Chondrocyte (in vitro differentiated cells): ENCODE results near the gene ATXN7L1. TPM values are rescaled to one million over a fixed set of nuclear protein-coding genes. Genes with fewer than 3 reads are reported as not detected.

Source experiments
- DNase-seq: peaks from one replicate; pipeline ENCODE4 v3.0.0; 2021; ENCODE audit warnings: mixed read lengths, low spot score
- H3K27ac Mint-ChIP-seq: one replicate; pipeline ENCODE4 v1.8.0; 2021; ENCODE audit warnings: mild to moderate bottlenecking, moderate library complexity, mixed read lengths; ENCODE audit not compliant: unreplicated experiment
- H3K27me3 Mint-ChIP-seq: 2 replicates; pipeline ENCODE4 v1.8.0; 2021; ENCODE audit warnings: low read depth, mixed read lengths
- H3K36me3 Mint-ChIP-seq: 2 replicates; pipeline ENCODE4 v1.8.0; 2021; ENCODE audit warnings: low read depth, mixed read lengths
- H3K4me1 Mint-ChIP-seq: 2 replicates; pipeline ENCODE4 v1.8.0; 2021; ENCODE audit warnings: low read depth, mild to moderate bottlenecking, mixed read lengths
- H3K4me3 Mint-ChIP-seq: one replicate; pipeline ENCODE4 v1.8.0; 2021; ENCODE audit warnings: mild to moderate bottlenecking, moderate library complexity, mixed read lengths; ENCODE audit not compliant: unreplicated experiment
- H3K9me3 Mint-ChIP-seq: 2 replicates; pipeline ENCODE4 v1.8.0; 2021; ENCODE audit warnings: low read depth, mixed read lengths
- CTCF ChIP-seq: fragments of 200-600 bp; sonication (generic); IDR thresholded peaks from 2 replicates; pipeline ENCODE4 v1.5.0; 2021; ENCODE audit warnings: antibody characterized with exemption, mild to moderate bottlenecking, moderate library complexity
- total RNA-seq: library from RNA; stranded (reverse); gene quantifications from 3 replicates; pipeline ENCODE4 v1.2.1, GENCODE V29; 2021

The ATXN7L1 gene
- total RNA-seq, 1 donor from 2014 or later: 6.4 TPM

- no peak overlapping the region for H3K4me3 Mint-ChIP-seq
- H3K27ac Mint-ChIP-seq: no peak overlapping the region
- peaks cover 12% of the 10 kb centered on the region for H3K36me3 Mint-ChIP-seq
- H3K9me3 Mint-ChIP-seq: no peaks in the 10 kb centered on the region
- H3K27me3 Mint-ChIP-seq: no peaks in the 10 kb centered on the region
- no peak for TF ChIP-seq CTCF
- no peak for DNase-seq
- H3K4me1 Mint-ChIP-seq: peaks cover 8% of the 10 kb centered on the region
These were observed 256.8 kb downstream of the ATXN7L1 start for GRCh38 chr7:105619590-105619989.

- TF ChIP-seq CTCF: no peak
- H3K36me3 Mint-ChIP-seq: peaks cover 11% of the 10 kb centered on the region
- H3K27ac Mint-ChIP-seq: no peak overlapping the region
- peaks cover 8% of the 10 kb centered on the region for H3K4me1 Mint-ChIP-seq
- DNase-seq: no peak
- no peaks in the 10 kb centered on the region for H3K9me3 Mint-ChIP-seq
- H3K27me3 Mint-ChIP-seq: no peaks in the 10 kb centered on the region
- no peak overlapping the region for H3K4me3 Mint-ChIP-seq
These were observed 258.4 kb downstream of the ATXN7L1 start for GRCh38 chr7:105618016-105618296.

- no peak for TF ChIP-seq CTCF
- H3K4me1 Mint-ChIP-seq: peaks cover 8% of the 10 kb centered on the region
- H3K9me3 Mint-ChIP-seq: no peaks in the 10 kb centered on the region
- H3K27me3 Mint-ChIP-seq: no peaks in the 10 kb centered on the region
- no peak overlapping the region for H3K27ac Mint-ChIP-seq
- DNase-seq: no peak
- H3K36me3 Mint-ChIP-seq: peaks cover 10% of the 10 kb centered on the region
- no peak overlapping the region for H3K4me3 Mint-ChIP-seq
These were observed 259.0 kb downstream of the ATXN7L1 start for GRCh38 chr7:105617280-105618015.

GRCh38 chr7:105614341-105614840 lies 262.0 kb downstream of the ATXN7L1 start:
- H3K27me3 Mint-ChIP-seq: no peaks in the 10 kb centered on the region
- no peak overlapping the region for H3K4me3 Mint-ChIP-seq
- H3K4me1 Mint-ChIP-seq: no peaks in the 10 kb centered on the region
- H3K27ac Mint-ChIP-seq: no peak overlapping the region
- H3K36me3 Mint-ChIP-seq: peaks cover 10% of the 10 kb centered on the region
- no peaks in the 10 kb centered on the region for H3K9me3 Mint-ChIP-seq
- DNase-seq: no peak
- no peak for TF ChIP-seq CTCF

GRCh38 chr7:105613611-105614330 lies 262.6 kb downstream of the ATXN7L1 start:
- Mint-ChIP-seq H3K27ac (no peak overlapping the region), H3K4me3 (no peak overlapping the region)

More at GRCh38 chr7:105613611-105614330, 262.6 kb downstream of the ATXN7L1 start:
- no peaks in the 10 kb centered on the region for H3K9me3 Mint-ChIP-seq
- H3K27me3 Mint-ChIP-seq: no peaks in the 10 kb centered on the region
- no peaks in the 10 kb centered on the region for H3K4me1 Mint-ChIP-seq
- TF ChIP-seq CTCF: no peak
- peaks cover 10% of the 10 kb centered on the region for H3K36me3 Mint-ChIP-seq
- no peak for DNase-seq
